NOMO-1 (cell line): ENCODE results near the gene GAK.
A peak's percentile ranks its signal among the peaks of the same experiment; 100 is the strongest.
"Not testable (repeated sequence)": the region's sequence is repeated elsewhere in the genome, so short reads cannot be mapped to it uniquely, and the experiment has no call there.

Source experiments
- DNase-seq, 2 experiments: peaks; one replicate each; lab custom pipeline; 2025; ENCODE audit not compliant: unreplicated experiment in 2 of 2; lab: John Stamatoyannopoulos, UW

Gene GAK

DNA sequence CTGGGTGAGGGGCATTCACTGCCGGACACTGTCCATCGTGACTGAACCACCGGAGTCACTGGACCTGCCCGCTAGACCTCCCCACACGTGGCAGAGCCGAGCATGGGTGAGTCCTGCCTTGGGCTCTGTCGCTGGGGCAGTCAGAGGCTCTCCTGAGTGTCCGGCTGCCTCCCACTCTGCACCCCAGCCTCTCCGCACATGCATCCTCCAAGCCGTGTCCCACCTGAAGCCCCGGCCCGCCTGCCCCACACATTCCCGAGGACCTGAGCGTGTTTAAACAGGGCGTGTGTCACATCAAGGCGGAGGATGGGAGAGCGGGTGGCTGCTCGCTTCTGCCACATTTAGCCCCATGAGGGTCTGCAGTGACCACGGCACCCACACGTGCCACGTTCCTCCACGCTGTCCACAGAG is 110.9 kb downstream of the GAK start:
- DNase-seq: no peak

GRCh38 chr4:820230-821172 is 111.6 kb downstream of the GAK start:
- no peak for DNase-seq

GRCh38 chr4:819401-820229 is 112.5 kb downstream of the GAK start:
- DNase-seq: no peak

GRCh38 chr4:818106-818921 is 113.8 kb downstream of the GAK start:
- no peak for DNase-seq

GRCh38 chr4:815464-816146 is 116.5 kb downstream of the GAK start:
- no peak for DNase-seq

DNA sequence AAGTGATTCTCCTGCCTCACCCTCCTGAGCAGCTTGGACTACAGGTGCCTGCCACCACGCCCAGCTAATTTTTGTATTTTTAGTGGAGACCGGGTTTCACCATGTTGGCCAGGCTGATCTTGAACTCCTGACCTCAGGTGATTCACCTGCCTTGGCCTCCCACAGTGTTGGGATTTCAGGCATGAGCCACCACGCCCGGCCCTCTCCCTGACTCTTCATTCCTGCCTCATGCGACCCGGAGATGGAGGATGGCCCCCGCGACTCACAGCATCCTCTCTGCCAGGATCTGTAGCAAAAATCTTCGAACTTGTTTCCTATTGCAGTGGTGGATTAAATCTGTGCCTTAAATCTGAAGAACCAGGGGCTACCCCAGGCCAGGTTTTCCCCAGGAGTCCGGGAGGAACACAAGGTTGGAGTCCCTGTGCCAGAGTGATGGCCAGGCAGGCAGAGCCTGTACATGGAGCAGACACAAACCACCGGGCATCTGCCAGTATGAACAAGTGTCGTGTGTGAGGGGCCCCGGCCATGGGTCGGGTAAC is 117.7 kb downstream of the GAK start:
- no peak for DNase-seq

- DNase-seq: peak in 1 of 2 experiments; percentile 19
Observed at GRCh38 chr4:813900-814299, 118.2 kb downstream of the GAK start.

GRCh38 chr4:808860-809570 is 123.1 kb downstream of the GAK start:
- DNase-seq: no peak

GRCh38 chr4:807792-808191 is 124.3 kb downstream of the GAK start:
- no peak for DNase-seq

GRCh38 chr4:806979-807378 is 125.1 kb downstream of the GAK start:
- DNase-seq: not testable (repeated sequence)

- no peak for DNase-seq
Observed at GRCh38 chr4:804804-805203, 127.3 kb downstream of the GAK start.

GRCh38 chr4:803884-804283 is 128.2 kb downstream of the GAK start:
- no peak for DNase-seq

GRCh38 chr4:801436-802124 is 130.5 kb downstream of the GAK start:
- no peak for DNase-seq
